ENCODE data around the gene BANP.

Gene BANP

GRCh38 chr16:88070989-88071625 lies 119.9 kb downstream of the BANP start:
- Histone ChIP-seq H3K4me3 (ENCODE audit: low read depth, low read length) (no peak overlapping the region), H3K27me3 (replicated peaks) (no peaks in the 10 kb centered on the region), H3K36me3 (replicated peaks) (peaks cover 12% of the 10 kb centered on the region), H3K27ac (no peak overlapping the region)
- no peak for DNase-seq
- no peak for TF ChIP-seq CTCF (IDR thresholded peaks at IDR 0.05; ENCODE audit: low read depth, low read length, missing control alignments)
- in situ Hi-C loops (cut with HindIII; ENCODE audit: low pct_ligation_motif_present, low sequenced_read_pairs): no loop called here

- Histone ChIP-seq H3K4me3 (ENCODE audit: low read depth, low read length) (no peak overlapping the region), H3K27me3 (replicated peaks) (no peaks in the 10 kb centered on the region), H3K27ac (no peak overlapping the region), H3K36me3 (replicated peaks) (peaks cover 12% of the 10 kb centered on the region)
- TF ChIP-seq CTCF (IDR thresholded peaks at IDR 0.05; ENCODE audit: low read depth, low read length, missing control alignments): no peak
- no peak for DNase-seq
- in situ Hi-C loops (cut with HindIII; ENCODE audit: low pct_ligation_motif_present, low sequenced_read_pairs): no loop called here
These were observed 120.7 kb downstream of the BANP start for GRCh38 chr16:88071908-88072307.

- TF ChIP-seq CTCF (IDR thresholded peaks at IDR 0.05; ENCODE audit: low read depth, low read length, missing control alignments): no peak
- DNase-seq: no peak
- H3K27me3 ChIP-seq (replicated peaks): no peaks in the 10 kb centered on the region
- peaks cover 12% of the 10 kb centered on the region for H3K36me3 ChIP-seq (replicated peaks)
- no peak overlapping the region for H3K27ac ChIP-seq
- in situ Hi-C loops (cut with HindIII; ENCODE audit: low pct_ligation_motif_present, low sequenced_read_pairs): no loop called here
- no peak overlapping the region for H3K4me3 ChIP-seq (ENCODE audit: low read depth, low read length)
These were observed 121.4 kb downstream of the BANP start for GRCh38 chr16:88072571-88073001.

GRCh38 chr16:88073201-88073721 lies 122.0 kb downstream of the BANP start:
- no peaks in the 10 kb centered on the region for H3K27me3 ChIP-seq (replicated peaks)
- in situ Hi-C loops (cut with HindIII; ENCODE audit: low pct_ligation_motif_present, low sequenced_read_pairs): no loop called here

GRCh38 chr16:88074041-88074440 lies 122.8 kb downstream of the BANP start:
- in situ Hi-C loops (cut with HindIII; ENCODE audit: low pct_ligation_motif_present, low sequenced_read_pairs): no loop called here
- Histone ChIP-seq H3K36me3 (replicated peaks) (peaks cover 16% of the 10 kb centered on the region), H3K4me3 (ENCODE audit: low read depth, low read length) (no peak overlapping the region), H3K27ac (no peak overlapping the region), H3K27me3 (replicated peaks) (no peaks in the 10 kb centered on the region)
- TF ChIP-seq CTCF (IDR thresholded peaks at IDR 0.05; ENCODE audit: low read depth, low read length, missing control alignments): no peak
- DNase-seq: no peak

More at GRCh38 chr16:88073201-88073721, 122.0 kb downstream of the BANP start:
- no peak for DNase-seq
- Histone ChIP-seq H3K4me3 (ENCODE audit: low read depth, low read length) (no peak overlapping the region), H3K36me3 (replicated peaks) (peaks cover 16% of the 10 kb centered on the region), H3K27ac (no peak overlapping the region)
- no peak for TF ChIP-seq CTCF (IDR thresholded peaks at IDR 0.05; ENCODE audit: low read depth, low read length, missing control alignments)
